ENCODE results near the gene KIAA0408. TPM values are rescaled to one million over a fixed set of nuclear protein-coding genes. Genes with fewer than 3 reads are reported as not detected.
"Not testable (repeated sequence)": the region's sequence is repeated elsewhere in the genome, so short reads cannot be mapped to it uniquely, and the experiment has no call there.

KIAA0408 gene
- polyA plus RNA-seq, 4 donors = 3.5 to 5.5 (median 4.1) TPM

DNA sequence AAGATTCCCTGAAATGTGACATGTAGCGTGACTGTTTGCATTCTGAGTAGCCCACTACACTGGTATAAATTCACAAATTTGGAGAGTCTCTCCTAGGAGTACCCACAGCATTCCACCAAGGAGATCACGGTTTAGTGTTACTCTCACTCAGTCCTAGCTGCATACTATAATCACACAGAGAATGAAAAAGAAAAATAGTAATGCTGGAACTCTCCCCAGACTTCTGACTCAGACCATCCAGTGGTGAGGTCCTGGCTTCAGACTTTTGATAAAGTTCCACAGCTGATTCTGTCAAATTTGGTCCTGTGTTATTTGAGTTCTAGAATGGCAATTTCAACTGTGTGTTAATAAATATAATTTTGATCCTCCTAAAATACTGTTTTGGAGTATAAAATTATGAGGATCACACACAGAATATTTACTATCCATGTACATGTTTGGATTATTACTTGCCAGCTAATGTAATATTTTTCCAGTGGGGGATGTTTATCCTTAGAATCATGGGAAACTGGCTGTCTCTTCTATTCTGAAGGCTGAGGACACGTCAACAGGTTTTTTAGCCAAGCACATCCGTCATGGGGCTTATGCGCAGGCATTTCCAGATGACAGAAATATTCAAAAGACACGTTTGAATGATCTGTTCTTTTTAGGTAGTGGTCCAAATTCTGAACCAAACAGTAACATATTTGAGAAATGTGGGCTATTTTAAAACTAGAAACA lies 5.1 kb upstream of the KIAA0408 start:
- no peak for DNase-seq (ENCODE audit: low read depth in 4 of 4, low spot score in 3 of 4)

DNA sequence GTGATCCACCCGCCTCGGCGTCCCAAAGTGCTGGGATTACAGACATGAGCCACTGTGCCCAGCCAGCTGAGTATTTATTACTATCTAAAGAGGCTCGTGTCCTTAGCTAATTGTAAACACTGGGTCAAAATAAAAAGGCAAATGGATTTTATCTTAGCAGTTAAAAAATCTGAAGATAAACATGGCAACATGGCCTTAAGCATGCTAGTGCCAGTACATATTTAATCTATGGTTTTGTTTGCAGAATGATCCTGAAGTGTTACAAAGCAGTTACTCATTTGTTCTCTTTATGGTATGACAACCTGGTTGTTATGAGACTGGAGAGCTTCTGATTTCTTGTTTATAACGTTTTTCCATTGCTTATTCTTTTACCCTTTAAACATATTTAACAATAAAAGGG lies 3.9 kb upstream of the KIAA0408 start:
- no peak for DNase-seq (ENCODE audit: low read depth in 4 of 4, low spot score in 3 of 4)

DNA sequence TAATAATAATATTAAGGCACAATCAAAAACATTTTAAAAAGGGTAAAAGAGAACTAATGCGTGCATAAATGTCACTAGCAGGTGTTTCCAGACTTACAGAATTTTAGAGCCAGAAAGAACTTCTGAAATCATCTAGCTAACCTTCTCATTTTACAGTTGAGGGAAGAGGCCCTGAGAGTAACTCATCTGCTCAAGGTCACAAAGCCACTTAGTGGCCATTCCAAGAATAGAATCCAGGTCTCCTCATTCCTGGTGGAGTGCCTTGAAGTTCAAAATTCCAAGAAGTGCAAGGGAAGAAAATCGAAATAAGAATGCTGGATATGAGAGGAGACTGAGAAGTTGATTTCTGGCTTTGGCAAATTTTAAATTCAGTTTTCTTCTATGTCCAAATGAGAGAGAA lies 3.2 kb upstream of the KIAA0408 start:
- no peak for DNase-seq (ENCODE audit: low read depth in 4 of 4, low spot score in 3 of 4)

DNA sequence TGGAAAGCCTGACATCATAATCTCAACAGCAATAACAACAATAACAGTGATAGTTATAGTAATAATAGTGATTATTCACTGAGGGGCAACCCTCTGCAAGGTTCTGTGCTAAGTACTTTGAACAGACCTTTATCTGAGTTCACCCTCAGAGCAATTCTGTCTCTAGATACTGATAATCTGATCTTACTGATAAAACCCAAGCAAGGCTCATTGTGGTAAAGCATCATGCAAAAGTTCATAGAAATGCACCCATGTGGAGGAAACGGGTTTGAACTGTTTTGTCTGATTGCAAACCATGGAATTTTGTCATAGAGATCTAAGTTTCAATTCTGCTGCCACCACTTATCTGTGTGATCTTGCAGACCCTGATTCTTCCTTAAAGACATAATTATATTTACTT lies 1.3 kb upstream of the KIAA0408 start:
- DNase-seq (ENCODE audit: low read depth in 4 of 4, low spot score in 3 of 4) = no peak

DNA sequence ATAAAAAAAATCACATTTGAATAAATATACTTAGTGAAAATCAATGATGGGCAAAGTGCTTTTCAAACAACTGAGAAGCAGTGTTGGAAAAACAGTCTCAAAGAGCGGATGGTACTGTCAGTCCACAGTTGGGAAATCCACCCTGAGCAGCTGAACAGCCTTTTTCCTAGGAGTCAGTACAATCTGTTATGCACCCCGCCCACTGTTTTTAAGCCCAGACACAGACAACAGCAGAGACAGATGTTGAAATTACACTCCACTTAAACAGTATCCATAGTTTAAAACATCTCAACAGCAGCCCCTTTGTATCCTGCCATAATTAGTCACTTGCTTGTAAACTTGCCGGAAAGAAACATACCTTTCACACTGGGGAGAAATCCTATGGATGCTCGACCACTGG lies 372 bp downstream of the KIAA0408 start:
- peak in 1 of 4 donors; percentile 16 for DNase-seq (ENCODE audit: low read depth in 4 of 4, low spot score in 3 of 4)

DNA sequence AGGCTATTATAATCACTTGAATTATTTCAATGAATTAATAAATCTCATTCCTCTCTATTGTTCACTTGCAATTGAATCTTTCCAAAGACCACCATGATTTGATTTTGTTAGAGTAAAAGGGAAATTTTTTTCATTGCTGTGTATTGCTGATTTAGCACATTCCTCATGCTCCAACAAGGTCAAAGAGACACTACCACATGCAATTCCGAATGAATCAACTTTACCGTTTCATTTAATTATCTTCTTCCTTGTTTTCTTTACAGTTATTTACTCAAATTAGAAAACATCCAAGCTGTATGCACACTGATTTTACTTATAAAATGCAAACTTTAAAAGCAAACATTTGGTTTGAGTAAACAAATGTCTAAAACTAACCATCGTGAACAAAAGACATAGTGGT lies 967 bp downstream of the KIAA0408 start:
- DNase-seq (ENCODE audit: low read depth in 4 of 4, low spot score in 3 of 4) = no peak

DNA sequence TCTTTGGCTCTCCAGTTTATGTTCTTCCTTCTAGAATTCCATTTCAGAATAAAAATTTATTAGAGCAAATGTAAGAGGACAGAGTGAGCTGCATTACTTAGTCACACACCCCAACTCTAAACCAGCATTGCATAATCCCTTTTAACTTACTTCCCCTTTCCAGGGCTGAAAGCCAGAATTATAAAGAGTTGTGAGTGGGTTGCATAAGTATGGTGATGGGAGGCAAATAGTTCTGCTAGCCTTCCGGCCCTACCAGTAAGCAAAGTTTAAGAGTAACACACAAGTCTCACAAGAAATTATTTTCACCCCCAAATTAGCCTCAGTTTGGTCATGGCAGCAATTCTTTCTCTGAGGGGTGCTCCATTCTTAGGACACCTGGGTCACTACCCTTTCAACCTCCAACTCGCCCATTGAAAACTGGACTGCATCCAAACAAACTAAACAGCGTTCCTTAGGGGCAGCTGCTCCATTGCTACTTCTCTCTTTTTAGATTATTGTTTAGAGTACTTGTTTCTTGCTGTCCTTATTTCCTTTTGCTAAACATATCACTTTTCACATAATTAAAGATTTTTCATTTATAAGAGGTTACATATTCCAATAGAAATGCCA lies 1.6 kb downstream of the KIAA0408 start:
- DNase-seq (ENCODE audit: low read depth in 4 of 4, low spot score in 3 of 4) = no peak

DNA sequence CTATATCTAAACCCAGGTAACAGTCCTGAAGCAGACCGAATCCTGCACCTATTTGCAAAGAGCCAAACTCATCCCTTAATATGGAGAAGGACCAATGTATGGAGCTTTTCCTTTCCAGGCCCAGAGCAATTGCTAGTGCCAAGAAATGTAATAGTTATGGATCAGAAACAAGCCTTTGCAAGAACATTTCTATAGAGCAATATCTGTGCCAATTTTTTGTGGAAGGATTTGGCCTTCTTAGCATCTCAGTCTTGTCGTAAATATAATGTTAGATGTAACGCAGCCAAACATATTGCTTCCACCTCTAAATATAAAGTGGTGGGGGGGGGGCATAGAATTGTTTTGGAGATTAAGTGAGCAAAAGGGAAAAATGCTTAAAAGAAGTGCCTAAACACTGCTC lies 2.7 kb downstream of the KIAA0408 start:
- DNase-seq (ENCODE audit: low read depth in 4 of 4, low spot score in 3 of 4) = no peak

DNA sequence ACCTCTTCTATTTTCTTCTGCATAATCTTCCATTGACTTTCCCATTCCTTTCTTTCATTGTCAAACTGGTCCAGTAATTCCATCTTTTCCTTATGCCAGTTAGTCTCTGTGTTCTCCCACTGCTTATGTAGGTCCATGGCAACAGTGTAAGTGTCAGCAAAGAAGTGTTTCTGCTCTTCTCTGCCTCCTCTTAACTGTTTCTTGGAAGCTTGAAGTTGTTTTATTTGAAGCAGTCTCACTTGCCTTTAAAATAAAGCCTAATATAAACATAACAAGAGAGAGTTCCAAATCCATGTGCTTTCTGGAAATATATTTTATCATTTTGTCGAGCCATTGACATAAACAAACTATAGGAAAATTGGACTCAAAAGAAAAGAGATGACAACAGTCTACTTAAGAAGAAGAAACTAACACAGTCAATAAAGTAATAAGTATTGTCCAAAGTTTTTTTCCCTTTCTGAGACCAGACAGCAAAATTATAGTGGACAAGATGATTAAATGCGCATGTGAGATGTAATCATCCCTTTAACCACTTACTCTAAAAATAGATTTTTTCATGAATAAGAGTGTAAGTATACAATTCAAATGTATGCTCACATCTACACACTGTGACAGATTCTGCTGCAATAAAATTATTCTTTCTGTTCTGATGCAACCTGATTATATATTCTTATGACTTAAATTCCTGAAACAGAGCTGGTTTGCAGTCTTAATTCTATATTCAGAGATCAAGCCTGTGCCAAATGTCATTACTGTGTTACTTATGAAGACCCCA lies 5.2 kb downstream of the KIAA0408 start:
- DNase-seq (ENCODE audit: low read depth in 4 of 4, low spot score in 3 of 4) = no peak

DNA sequence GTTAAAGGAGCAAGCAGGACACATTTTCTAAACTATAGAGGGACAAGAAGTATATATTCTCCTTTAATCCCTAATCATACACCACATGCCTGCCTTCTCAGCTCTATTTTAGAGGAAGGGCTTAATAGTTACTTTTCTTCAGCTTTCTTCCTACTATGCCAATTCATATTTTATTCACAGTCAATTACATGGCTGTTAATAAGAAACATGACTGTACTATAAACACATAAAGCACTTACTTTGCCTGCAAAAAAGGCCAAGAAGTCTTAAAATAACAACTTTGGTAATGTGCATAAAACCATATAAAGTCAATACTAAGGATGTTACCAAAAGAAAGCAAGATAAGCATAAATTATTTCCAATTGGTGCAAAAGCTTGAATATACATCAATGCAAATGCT lies 6.4 kb downstream of the KIAA0408 start:
- no peak for DNase-seq (ENCODE audit: low read depth in 4 of 4, low spot score in 3 of 4)

DNA sequence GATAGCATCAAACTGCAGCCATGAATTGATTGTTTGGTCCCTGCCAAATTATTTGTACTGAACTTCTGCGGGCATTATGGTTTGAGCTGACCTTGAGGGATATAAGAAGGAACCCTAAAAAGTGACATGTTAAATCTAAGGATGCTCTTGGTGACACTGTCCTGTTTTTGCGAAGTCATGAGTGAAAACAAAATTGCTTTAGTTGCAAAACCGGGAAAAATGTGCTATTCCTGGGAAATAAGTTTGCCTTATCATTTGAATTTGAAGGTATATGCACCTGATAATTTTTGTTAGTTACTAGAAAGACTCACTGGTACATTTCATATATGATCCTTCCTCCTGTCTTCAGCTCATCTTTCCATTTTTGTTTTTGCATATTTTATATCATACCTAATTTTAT lies 7.8 kb downstream of the KIAA0408 start:
- no peak for DNase-seq (ENCODE audit: low read depth in 4 of 4, low spot score in 3 of 4)

DNA sequence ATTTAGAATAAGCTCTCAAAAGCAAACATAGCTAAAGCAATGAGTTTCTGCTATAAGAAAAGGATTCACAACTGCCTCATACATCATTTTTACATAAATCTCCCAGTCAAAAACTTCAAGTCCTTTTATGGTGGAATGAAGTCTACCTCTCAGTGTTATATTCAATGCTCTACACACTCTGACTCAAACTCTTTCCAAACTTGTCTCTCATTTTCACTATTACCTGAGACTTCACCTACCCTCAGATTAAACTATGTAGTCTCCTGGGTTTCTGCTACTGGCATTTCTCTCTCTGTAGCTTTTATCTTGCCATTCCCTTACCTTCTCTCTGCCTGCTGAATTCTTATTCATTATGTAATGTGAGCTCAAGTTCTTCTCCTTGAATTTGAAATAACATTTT lies 11.4 kb downstream of the KIAA0408 start:
- DNase-seq (ENCODE audit: low read depth in 4 of 4, low spot score in 3 of 4) = no peak

DNA sequence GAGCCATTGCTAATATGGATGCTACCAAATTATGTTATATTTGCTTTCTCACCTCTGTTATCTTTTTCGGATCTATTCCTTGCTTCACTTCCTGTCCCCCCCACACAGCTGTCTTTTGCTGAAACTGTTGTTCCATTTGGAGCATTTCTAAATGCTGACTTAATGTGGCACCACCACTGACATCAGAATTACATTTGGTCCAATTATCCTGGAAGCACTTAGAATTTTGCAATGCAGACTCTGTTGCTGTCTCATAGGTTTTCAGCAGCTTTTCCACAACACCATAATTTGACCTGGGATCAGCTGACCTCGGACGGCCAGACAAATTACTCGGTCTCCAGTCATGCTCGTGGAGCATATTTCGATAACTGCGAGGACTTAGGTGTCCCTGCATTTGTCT lies 12.8 kb downstream of the KIAA0408 start:
- no peak for DNase-seq (ENCODE audit: low read depth in 4 of 4, low spot score in 3 of 4)

DNA sequence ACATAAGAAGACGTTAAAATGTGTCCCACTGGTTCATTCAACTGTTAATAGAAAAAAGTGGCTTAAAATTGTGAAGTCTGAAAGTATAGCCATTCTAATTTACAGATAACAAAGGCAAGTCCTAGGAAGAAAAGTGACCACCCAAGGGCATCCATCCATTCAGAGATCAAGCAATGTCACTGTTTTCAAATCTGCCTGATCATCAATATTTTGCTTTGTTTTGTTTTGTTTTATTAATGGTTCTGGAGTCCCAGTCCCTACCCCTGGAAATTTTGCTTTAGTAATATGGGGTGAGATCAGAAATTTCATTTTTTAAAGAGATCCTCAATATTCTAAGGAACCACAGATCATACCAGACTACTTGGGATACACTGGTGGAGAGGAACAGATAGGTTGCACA lies 17.3 kb downstream of the KIAA0408 start:
- DNase-seq (ENCODE audit: low read depth in 4 of 4, low spot score in 3 of 4) = no peak

DNA sequence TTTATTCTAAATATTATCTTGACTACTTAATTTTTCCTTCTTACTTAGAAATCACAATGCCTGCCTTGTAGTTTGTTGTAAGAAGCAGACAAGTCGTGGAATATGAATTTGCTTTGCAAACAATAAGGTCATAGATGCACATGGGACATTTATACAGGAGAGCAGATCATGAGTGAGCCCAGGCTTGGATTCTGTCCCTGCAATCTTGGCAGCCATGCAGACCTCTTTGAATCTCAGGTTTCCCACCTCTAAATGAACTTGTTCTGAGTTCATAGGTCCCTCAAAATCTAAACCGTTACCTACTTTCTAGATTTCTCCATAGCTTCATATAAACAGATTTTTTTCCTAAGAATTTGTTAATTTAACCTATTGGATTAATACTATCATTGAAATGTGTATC lies 19.5 kb downstream of the KIAA0408 start:
- DNase-seq (ENCODE audit: low read depth in 4 of 4, low spot score in 3 of 4) = no peak

DNA sequence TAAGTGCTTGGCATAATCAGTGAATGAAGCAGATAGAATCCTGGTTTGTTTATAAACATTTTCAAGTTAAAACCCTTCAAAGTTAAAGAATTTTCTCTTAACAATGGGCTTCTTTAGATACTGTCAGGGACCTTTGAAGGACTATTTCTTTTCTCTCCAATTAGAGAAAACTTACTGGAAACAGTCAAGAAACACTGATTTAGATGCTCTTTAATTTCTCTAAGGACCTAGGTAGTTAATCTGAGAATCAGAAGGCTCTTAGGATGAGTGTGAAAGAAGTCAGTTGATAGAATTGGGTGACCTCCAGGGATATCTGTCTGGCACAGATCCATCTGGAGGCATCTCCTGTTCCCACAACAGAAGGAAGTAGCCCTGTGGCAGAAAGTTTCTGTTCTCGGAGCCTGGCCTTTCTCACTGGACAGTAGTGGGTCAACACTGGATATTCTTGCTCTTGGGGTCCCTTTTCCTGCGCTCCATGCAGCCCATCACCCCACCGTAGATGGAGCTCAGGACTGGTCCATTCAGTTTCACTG lies 22.5 kb downstream of the KIAA0408 start:
- DNase-seq (ENCODE audit: low read depth in 4 of 4, low spot score in 3 of 4) = no peak

DNA sequence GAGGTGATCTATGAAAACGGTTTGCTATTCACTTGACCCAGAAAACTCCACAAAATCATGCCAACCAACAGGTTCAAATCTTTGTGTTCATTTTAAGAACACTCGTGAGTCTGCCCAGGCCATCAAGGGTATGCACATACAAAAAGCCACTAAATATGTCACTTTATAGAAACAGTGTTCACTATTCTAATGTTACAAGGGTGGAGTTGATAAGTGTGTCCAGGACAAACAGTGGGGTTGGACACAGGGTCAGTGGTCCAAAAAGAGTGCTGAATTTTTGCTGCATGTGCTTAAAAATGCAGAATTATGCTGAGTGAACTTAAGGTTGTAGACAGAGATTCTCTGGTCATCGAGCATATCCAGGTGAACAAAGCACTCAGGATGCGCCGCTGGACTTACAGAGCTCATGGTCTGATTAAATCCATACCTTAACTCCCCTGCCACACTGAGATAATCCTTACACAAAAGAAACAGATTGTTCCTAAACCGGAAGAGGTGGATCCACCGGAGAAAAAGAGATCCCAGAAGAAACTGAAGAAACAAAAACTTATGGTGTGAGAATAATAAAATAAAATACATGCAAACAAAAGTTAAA lies 23.5 kb downstream of the KIAA0408 start:
- DNase-seq (ENCODE audit: low read depth in 4 of 4, low spot score in 3 of 4) = no peak

DNA sequence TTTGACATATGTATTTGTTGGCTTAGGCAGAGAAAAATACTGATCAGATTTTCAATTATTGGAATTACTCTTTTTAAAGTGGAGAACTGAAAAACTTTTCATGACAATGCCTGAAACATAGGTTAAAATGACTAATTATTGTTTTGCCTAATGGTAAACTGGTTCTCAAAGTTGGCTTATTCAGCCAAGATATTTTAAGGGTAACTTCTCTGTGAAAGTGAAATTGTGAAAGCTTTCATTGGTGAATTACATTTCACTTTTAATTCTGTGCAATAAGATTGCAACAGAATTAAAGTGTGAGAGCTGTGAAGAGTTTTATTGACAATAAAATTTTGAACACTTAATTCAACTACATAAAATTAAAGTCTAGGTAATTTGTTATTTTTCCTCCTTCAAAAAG lies 24.5 kb downstream of the KIAA0408 start:
- DNase-seq (ENCODE audit: low read depth in 4 of 4, low spot score in 3 of 4) = no peak

DNA sequence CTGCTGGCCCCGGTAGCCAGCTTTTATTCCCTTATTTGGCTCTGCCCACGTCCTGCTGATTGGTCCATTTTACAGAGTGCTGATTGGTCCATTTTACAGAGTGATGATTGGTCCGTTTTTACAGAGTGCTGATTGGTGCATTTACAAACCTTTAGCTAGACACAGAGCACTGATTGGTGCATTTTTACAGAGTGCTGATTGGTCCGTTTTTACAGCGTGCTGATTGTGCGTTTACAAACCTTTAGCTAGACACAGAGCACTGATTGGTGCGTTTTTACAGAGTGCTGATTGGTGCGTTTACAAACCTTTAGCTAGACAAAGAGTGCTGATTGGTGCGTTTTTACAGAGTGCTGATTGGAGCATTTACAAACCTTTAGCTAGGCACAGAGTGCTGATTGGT lies 30.6 kb downstream of the KIAA0408 start:
- not testable (repeated sequence) for DNase-seq (ENCODE audit: low read depth in 4 of 4, low spot score in 3 of 4)

DNA sequence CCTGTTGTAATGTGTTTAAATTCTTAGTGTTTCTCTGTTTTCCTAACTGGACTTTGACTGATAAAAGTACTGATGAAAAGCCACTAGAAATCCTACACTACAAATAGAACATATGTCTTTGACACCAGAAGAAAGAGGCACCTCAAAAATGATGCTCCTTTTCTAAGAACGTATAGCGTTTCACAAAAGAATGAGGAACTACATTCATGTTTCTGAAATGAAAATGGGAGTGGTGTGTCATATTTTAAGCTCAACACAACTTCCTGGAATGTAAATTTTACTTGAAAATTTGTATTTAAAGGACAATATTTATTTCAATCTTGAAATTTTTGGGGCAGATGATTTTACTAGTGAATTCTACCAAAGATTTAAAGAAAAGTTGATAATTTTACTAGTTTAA lies 35.3 kb downstream of the KIAA0408 start:
- DNase-seq (ENCODE audit: low read depth in 4 of 4, low spot score in 3 of 4) = no peak

DNA sequence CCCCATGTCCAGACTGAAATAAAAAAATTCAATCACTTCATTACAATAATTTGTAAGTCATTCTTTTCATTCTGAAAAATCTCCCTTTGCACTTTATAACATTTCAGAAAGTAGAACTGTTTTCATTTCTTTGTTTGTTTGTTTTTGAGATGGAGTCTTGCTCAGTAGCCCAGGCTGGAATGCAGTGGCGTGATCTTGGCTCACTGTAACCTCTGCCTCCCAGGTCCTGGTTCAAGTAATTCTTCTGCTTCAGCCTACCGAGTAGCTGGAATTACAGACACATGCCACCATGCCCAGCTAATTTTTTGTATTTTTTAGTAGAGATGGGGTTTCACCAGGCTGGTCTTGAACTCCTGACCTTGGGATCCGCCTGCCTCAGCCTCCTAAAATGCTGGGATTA lies 38.0 kb downstream of the KIAA0408 start:
- DNase-seq (ENCODE audit: low read depth in 4 of 4, low spot score in 3 of 4) = not testable (repeated sequence)
